Retinal pigment epithelial cell (primary cell): Measurements from ENCODE around the gene PSTPIP2.
"Not testable (repeated sequence)": the region's sequence is repeated elsewhere in the genome, so short reads cannot be mapped to it uniquely, and the experiment has no call there.

ENCODE experiments used
- DNase-seq: peaks from one replicate; pipeline ENCODE4 v3.0.0-alpha.2; 2010; ENCODE audit warnings: low read depth
- H3K4me3 ChIP-seq: 2 replicates; pipeline ENCODE4 v1.5.1; 2011; ENCODE audit warnings: mild to moderate bottlenecking, low read length, control low read depth, moderate library complexity
- TF ChIP-seq, protein P1 (sequence below): conservative IDR thresholded peaks from 2 replicates; pipeline ENCODE4 v1.5.1; 2011; ENCODE audit warnings: low read depth, low read length, control low read depth, inconsistent platforms

The PSTPIP2 gene

GRCh38 chr18:46098616-46098933, 26.5 kb upstream of the PSTPIP2 start:
- H3K4me3 ChIP-seq, result peak overlapping the region; percentile 72
- no peak for DNase-seq
- TF ChIP-seq, protein P1, sequence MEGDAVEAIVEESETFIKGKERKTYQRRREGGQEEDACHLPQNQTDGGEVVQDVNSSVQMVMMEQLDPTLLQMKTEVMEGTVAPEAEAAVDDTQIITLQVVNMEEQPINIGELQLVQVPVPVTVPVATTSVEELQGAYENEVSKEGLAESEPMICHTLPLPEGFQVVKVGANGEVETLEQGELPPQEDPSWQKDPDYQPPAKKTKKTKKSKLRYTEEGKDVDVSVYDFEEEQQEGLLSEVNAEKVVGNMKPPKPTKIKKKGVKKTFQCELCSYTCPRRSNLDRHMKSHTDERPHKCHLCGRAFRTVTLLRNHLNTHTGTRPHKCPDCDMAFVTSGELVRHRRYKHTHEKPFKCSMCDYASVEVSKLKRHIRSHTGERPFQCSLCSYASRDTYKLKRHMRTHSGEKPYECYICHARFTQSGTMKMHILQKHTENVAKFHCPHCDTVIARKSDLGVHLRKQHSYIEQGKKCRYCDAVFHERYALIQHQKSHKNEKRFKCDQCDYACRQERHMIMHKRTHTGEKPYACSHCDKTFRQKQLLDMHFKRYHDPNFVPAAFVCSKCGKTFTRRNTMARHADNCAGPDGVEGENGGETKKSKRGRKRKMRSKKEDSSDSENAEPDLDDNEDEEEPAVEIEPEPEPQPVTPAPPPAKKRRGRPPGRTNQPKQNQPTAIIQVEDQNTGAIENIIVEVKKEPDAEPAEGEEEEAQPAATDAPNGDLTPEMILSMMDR, result no peak

DNA sequence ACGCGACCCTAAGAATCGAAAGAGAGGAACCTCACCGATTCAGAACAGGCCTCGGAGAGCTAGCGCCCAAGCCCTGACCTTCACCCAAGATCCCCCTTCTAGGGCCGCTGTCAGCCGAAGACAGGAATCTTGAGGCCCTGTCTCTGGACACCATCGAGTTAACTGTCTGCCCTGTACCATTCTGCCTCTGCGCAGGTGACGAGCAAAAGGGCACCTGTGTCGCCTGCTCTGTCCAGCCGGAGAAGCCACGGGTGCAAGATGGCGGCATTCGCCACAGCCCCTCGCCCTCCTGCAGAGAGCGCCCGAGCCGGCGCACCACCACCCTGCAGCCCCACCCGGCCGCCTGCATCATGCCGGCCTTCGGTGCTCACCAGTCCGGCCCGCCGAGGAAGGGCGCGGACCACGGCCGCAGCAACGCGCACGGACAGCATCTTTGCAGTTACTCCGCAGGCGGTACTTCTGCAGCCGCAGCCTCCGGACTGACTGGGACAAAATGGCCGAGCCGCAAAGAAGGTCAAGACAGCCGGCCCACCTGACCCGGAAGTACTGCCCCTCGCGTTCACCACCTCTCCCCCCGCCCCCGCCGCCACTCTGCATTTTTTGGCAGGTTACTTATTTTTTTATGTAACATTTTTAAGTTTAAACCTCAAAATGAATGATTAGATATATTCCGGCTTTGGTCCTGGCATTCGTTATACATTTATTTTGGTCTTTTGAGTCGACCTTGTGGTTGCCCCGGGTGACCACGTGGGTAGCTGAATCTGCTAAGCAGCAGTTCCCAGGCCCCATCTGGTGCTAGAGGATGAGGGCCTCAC, 25.9 kb upstream of the PSTPIP2 start, which contains the start of gene ATP5F1A:
ATP5F1A (minus strand) TSS at position 496 of the 815 bp plus-strand sequence; CDS start at position 431, 65 bp downstream.
- TF ChIP-seq, protein P1, result no peak
- H3K4me3 ChIP-seq, result peak within 1 kb of the TSS; percentile 72
- DNase-seq, result peak; percentile 37

DNA sequence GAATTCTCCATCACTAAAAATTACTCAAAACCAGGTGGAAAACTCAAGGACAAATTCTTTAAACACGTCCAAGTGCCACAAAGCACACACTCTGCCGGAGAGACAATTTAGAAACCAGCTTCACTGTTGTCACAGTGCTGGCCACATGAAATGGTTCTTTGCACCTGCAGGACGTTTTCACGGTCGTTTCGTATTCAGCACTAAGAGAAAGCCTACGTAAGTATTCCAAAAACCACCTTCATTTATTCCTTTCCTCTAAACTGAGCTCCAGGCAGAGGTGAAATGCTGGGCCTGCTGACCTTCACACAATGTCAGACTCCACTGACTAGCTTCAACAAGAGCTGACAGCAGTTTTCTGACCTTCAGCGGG, 25.4 kb upstream of the PSTPIP2 start:
- TF ChIP-seq, protein P1, result no peak
- DNase-seq, result no peak
- H3K4me3 ChIP-seq, result peak overlapping the region; percentile 72

DNA sequence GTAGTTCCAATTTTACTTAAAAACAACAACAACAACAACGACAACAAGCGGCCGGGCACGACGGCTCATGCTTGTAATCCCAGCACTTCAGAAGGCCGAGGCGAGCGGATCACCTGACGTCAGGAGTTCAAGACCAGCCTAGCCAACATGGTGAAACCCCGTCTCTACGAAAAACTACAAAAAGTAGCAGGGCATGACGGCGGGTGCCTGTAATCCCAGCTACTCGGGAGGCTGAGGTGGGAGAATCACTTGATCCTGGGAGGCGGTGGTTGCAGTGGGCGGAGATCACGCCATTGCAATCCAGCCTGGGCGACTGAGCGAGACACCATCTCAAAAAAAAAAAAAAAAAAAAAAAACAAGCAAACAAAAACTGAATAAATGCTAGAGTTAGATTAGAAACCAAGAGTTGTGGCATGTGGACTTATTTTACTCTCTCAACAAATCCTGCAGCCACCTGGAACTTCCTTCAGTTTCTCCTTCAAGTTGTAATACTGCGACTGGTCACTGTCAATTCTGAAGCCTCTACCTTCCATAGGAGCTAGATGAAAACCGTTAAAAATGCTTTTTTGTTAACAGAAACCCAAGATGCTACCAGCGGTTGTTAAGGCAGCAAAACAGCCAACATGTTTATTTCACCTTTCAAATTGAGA, 24.7 kb upstream of the PSTPIP2 start:
- TF ChIP-seq, protein P1, result no peak
- no peak for DNase-seq
- peak overlapping the region; percentile 72 for H3K4me3 ChIP-seq

- H3K4me3 ChIP-seq, result no peak overlapping the region
- TF ChIP-seq, protein P1, result no peak
- no peak for DNase-seq
Measured at GRCh38 chr18:46095532-46095931, 23.5 kb upstream of the PSTPIP2 start.

DNA sequence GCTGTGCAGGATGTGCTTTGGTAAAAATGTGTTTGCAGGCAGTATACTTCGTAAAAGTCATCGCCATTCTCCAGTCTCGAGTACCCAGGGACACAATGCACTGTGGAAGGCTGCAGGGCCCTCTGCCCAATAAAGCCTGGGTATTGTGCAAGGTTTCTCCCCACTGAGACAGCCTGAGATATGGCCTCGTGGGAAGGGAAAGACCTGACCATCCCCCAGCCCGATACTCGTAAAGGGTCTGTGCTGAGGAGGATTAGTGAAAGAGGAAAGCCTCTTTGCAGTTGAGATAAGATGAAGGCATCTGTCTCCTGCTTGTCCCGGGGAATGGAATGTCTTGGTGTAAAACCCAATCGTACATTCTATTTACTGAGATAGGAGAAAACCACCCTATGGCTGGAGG, 16.4 kb upstream of the PSTPIP2 start:
- H3K4me3 ChIP-seq, result not testable (repeated sequence)

GRCh38 chr18:46084431-46084830, 12.4 kb upstream of the PSTPIP2 start:
- TF ChIP-seq, protein P1, result no peak
- no peak for DNase-seq
- no peak overlapping the region for H3K4me3 ChIP-seq

More for the DNA sequence above, 16.4 kb upstream of the PSTPIP2 start:
- DNase-seq, result not testable (repeated sequence)
